Peyer's patch (tissue), 4 donors: Measurements from ENCODE around the gene THOC1.

Experiments used
- CTCF ChIP-seq, 6 experiments: fragments of 450-650 bp in 4 of 6; fragments of 200-600 bp in 2 of 6; sonication (generic) in 1 of 6; IDR thresholded peaks; one replicate each; pipeline ENCODE4 v1.5.1; 2017 to 2019; ENCODE audit warnings: antibody characterized with exemption in 6 of 6, mild to moderate bottlenecking in 3 of 6, moderate library complexity in 1 of 6
- POLR2A ChIP-seq, 2 donors: fragments of 450-650 bp; IDR thresholded peaks; one replicate each; pipeline ENCODE4 v1.5.1; 2017; ENCODE audit warnings: antibody characterized with exemption in 2 of 2, mild to moderate bottlenecking in 2 of 2, moderate library complexity in 2 of 2

- TF ChIP-seq POLR2A (IDR thresholded peaks at IDR 0.05) (no peak), CTCF (IDR thresholded peaks at IDR 0.05) (no peak)
Observed at GRCh38 chr18:255171-255570, 12.7 kb downstream of the THOC1 start.
